Cardiac fibroblast (primary cell): Measurements from ENCODE around the gene OR4C3.
"Not testable (repeated sequence)": the region's sequence is repeated elsewhere in the genome, so short reads cannot be mapped to it uniquely, and the experiment has no call there.

Experiments
- DNase-seq, 2 donors: peaks; one replicate each; pipeline versions ENCODE4 v3.0.0 to v3.0.0-alpha.2; 2010; ENCODE audit warnings: low read depth in 2 of 2
- H3K4me3 ChIP-seq, 2 donors: replicated peaks in 1 of 2; 1 replicate in 1 of 2; 2 replicates in 1 of 2; pipeline ENCODE4 v1.5.1; 2011; ENCODE audit warnings: low read depth in 2 of 2, low read length in 2 of 2, mild to moderate bottlenecking in 2 of 2, moderate library complexity in 1 of 2
- CTCF ChIP-seq: IDR thresholded peaks from one replicate; pipeline ENCODE4 v1.5.1; 2011; ENCODE audit warnings: low read depth, mild to moderate bottlenecking, low read length, inconsistent platforms

Gene OR4C3

GRCh38 chr11:48354677-48355076, 30.0 kb downstream of the OR4C3 start:
- no peak for TF ChIP-seq CTCF
- no peak for DNase-seq
- no peak overlapping the region for H3K4me3 ChIP-seq

- DNase-seq, H3K4me3 ChIP-seq: not testable (repeated sequence)
Measured at GRCh38 chr11:48361289-48361688, 36.6 kb downstream of the OR4C3 start.

- TF ChIP-seq CTCF, result no peak
- no peak within 1 kb of the TSS for H3K4me3 ChIP-seq
- DNase-seq, result no peak
Measured at GRCh38 chr11:48366365-48366764, 41.6 kb downstream of the OR4C3 start, which contains the start of gene OR4C5. Gene OR4C5 (minus strand): TSS chr11:48366465. CDS start chr11:48366465, 0 bp downstream.
